ENCODE results near the gene RCAN2. TPM values are rescaled to one million over a fixed set of nuclear protein-coding genes. Genes with fewer than 3 reads are reported as not detected.

The RCAN2 gene
- total RNA-seq, 5 donors from 2014 or later (not counting 1 experiment from before 2014, with no cell fraction given): 0.15 to 2.5 (median 1.4) TPM

DNA sequence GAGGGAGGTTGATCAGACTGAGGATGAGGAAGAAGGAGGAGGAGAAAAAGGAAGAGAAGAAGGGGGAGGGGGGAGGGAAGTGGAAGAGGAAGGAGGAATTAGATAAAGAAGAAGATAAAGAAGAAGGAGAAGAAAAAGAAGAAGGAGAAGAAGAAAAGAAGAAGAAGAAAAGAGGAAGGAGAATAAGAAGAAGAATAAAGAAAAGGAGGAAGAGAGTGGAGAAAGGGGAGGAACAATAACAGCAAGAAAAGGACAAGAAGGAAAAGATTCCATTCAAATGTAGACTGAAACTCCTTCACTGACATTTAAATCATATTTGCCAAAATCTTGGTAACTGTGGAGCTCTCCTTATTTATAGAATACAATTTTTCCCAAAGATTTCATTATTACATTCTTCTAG is 34.3 kb upstream of the RCAN2 start:
- Mint-ChIP-seq H3K27me3 (peaks cover 21 to 39% of the 10 kb centered on the region in 2 donors), H3K27ac (no peak overlapping the region), H3K9me3 (no peaks in the 10 kb centered on the region), H3K4me1 (no peaks in the 10 kb centered on the region), H3K36me3 (no peaks in the 10 kb centered on the region), H3K4me3 (no peak overlapping the region)
- ChIA-PET CTCF (no interaction called here), POLR2A (no interaction called here)
- Histone ChIP-seq H3K27ac (ENCODE audit: low read length) (no peak overlapping the region), H3K9me3 (no peaks in the 10 kb centered on the region), H3K4me3 (ENCODE audit: control insufficient read depth in 1 of 2, extremely low read depth in 1 of 2, low read length in 1 of 2) (no peak overlapping the region), H3K27me3 (replicated peaks in 1 of 2; ENCODE audit: control insufficient read depth in 2 of 2, extremely low read depth in 1 of 2, insufficient read depth in 2 of 2, low read length in 1 of 2) (no peaks in the 10 kb centered on the region), H3K36me3 (ENCODE audit: control insufficient read depth in 2 of 2, extremely low read depth in 1 of 2, insufficient read depth in 1 of 2, low read length in 1 of 2) (no peaks in the 10 kb centered on the region), H3K4me1 (ENCODE audit: control insufficient read depth in 1 of 2, extremely low read depth in 1 of 2, insufficient read depth in 2 of 2, low read length in 2 of 2) (no peaks in the 10 kb centered on the region)
- no peak for ATAC-seq (replicated peaks in 1 of 4)
- no peak for DNase-seq

DNA sequence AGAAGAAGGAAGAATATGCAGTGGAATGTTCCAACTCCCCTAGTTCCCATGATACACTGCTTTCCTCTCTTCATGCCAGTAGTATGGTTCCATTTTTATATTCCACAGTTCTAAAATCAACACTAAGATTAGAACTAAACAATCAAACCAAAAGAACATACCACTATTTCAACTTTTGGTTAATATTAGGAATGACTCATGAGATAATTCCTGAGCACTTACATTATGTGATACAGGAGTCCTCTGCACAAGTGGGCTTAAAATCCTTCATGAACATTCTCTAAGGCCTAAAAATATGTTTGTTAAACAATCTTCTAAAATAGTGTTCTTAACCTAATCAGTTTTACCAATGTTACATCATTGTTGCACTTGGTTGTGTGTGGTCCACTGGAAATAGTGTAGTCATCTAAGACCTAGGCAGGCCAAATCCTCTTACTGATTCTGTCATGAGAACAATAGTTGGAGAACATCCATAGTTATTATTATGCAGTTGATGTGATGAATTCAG is 30.3 kb upstream of the RCAN2 start:
- Mint-ChIP-seq H3K27me3 (peaks cover 7 to 37% of the 10 kb centered on the region in 2 donors), H3K27ac (no peak overlapping the region), H3K36me3 (no peaks in the 10 kb centered on the region), H3K4me3 (no peak overlapping the region), H3K9me3 (no peaks in the 10 kb centered on the region), H3K4me1 (no peaks in the 10 kb centered on the region)
- Histone ChIP-seq H3K4me1 (ENCODE audit: control insufficient read depth in 1 of 2, extremely low read depth in 1 of 2, insufficient read depth in 2 of 2, low read length in 2 of 2) (no peaks in the 10 kb centered on the region), H3K4me3 (ENCODE audit: control insufficient read depth in 1 of 2, extremely low read depth in 1 of 2, low read length in 1 of 2) (no peak overlapping the region), H3K9me3 (no peaks in the 10 kb centered on the region), H3K36me3 (ENCODE audit: control insufficient read depth in 2 of 2, extremely low read depth in 1 of 2, insufficient read depth in 1 of 2, low read length in 1 of 2) (no peaks in the 10 kb centered on the region), H3K27me3 (replicated peaks in 1 of 2; ENCODE audit: control insufficient read depth in 2 of 2, extremely low read depth in 1 of 2, insufficient read depth in 2 of 2, low read length in 1 of 2) (no peaks in the 10 kb centered on the region), H3K27ac (ENCODE audit: low read length) (no peak overlapping the region)
- ATAC-seq (replicated peaks in 1 of 4) (no peak), DNase-seq (no peak)
- ChIA-PET CTCF (no interaction called here), POLR2A (no interaction called here)

DNA sequence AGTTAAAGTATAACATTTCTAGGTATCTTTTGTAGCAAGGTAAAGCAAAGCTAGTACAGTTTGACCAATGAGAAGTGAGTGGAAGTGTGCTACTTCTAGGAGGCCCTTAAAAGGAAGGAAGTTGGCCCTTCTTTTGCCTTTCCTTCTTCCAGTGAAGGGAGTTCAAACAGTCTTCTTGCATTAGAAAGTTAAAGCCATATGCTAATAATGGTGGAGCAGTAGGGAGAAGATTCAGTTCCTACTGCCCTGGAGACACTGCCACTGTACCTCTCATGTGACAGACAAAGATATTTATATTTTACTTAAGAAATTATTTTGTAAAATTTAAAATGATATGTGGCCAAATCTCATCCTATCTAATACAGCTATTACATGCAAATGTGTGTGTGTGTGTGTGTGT is 26.0 kb upstream of the RCAN2 start:
- no peaks in the 10 kb centered on the region for H3K36me3 Mint-ChIP-seq
- Histone ChIP-seq H3K36me3 (ENCODE audit: control insufficient read depth in 2 of 2, extremely low read depth in 1 of 2, insufficient read depth in 1 of 2, low read length in 1 of 2) (no peaks in the 10 kb centered on the region), H3K4me3 (ENCODE audit: control insufficient read depth in 1 of 2, extremely low read depth in 1 of 2, low read length in 1 of 2) (no peak overlapping the region), H3K27ac (ENCODE audit: low read length) (no peak overlapping the region), H3K9me3 (no peaks in the 10 kb centered on the region), H3K27me3 (replicated peaks in 1 of 2; ENCODE audit: control insufficient read depth in 2 of 2, extremely low read depth in 1 of 2, insufficient read depth in 2 of 2, low read length in 1 of 2) (no peaks in the 10 kb centered on the region), H3K4me1 (ENCODE audit: control insufficient read depth in 1 of 2, extremely low read depth in 1 of 2, insufficient read depth in 2 of 2, low read length in 2 of 2) (no peaks in the 10 kb centered on the region)
- ChIA-PET CTCF (no interaction called here), POLR2A (no interaction called here)
- peaks cover 6 to 32% of the 10 kb centered on the region in 2 donors for H3K27me3 Mint-ChIP-seq
- no peak for DNase-seq
- no peak overlapping the region for H3K27ac Mint-ChIP-seq
- no peak for ATAC-seq (replicated peaks in 1 of 4)
- no peak overlapping the region for H3K4me3 Mint-ChIP-seq
- no peaks in the 10 kb centered on the region for H3K9me3 Mint-ChIP-seq
- no peaks in the 10 kb centered on the region for H3K4me1 Mint-ChIP-seq

DNA sequence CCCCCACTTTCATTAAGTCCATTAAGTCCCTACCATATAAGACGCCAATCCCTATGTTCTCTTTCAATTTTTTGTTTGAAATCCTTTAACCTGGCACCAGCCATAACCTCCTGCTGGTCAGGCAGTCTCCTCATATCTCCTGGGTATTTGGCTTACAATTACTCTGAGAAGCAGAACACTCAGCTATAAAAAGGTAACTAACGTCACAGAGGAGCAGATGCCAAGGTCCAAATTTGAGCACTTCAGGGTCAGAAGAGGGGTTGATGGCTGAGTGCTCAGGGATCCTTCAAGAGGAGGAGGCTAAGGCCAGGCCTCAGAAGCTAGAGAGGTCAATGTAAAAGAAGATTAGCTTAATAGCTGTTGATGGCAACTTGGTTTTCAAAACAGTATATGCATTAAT is 22.3 kb upstream of the RCAN2 start:
- H3K27ac ChIP-seq (ENCODE audit: low read length): no peak overlapping the region
- ChIA-PET CTCF (interaction anchor here in 1 of 2 donors (0.7 kb wide), 1 partner anchor 1049 kb away, joined by 4 read pairs; no protein-coding TSS in a partner anchor), POLR2A (no interaction called here)
- no peaks in the 10 kb centered on the region for H3K9me3 ChIP-seq
- H3K36me3 ChIP-seq (ENCODE audit: control insufficient read depth in 2 of 2, extremely low read depth in 1 of 2, insufficient read depth in 1 of 2, low read length in 1 of 2): no peaks in the 10 kb centered on the region
- Mint-ChIP-seq H3K4me1 (no peaks in the 10 kb centered on the region), H3K27ac (no peak overlapping the region), H3K4me3 (no peak overlapping the region), H3K9me3 (no peaks in the 10 kb centered on the region), H3K27me3 (peaks cover 6 to 19% of the 10 kb centered on the region in 2 donors), H3K36me3 (no peaks in the 10 kb centered on the region)
- no peaks in the 10 kb centered on the region for H3K4me1 ChIP-seq (ENCODE audit: control insufficient read depth in 1 of 2, extremely low read depth in 1 of 2, insufficient read depth in 2 of 2, low read length in 2 of 2)
- no peak for ATAC-seq (replicated peaks in 1 of 4)
- no peak for DNase-seq
- WGBS (ENCODE audit: insufficient coverage): 86% methylated on average over 1 of the region's 2 CpGs
- H3K4me3 ChIP-seq (ENCODE audit: control insufficient read depth in 1 of 2, extremely low read depth in 1 of 2, low read length in 1 of 2): no peak overlapping the region
- no peaks in the 10 kb centered on the region for H3K27me3 ChIP-seq (replicated peaks in 1 of 2; ENCODE audit: control insufficient read depth in 2 of 2, extremely low read depth in 1 of 2, insufficient read depth in 2 of 2, low read length in 1 of 2)

DNA sequence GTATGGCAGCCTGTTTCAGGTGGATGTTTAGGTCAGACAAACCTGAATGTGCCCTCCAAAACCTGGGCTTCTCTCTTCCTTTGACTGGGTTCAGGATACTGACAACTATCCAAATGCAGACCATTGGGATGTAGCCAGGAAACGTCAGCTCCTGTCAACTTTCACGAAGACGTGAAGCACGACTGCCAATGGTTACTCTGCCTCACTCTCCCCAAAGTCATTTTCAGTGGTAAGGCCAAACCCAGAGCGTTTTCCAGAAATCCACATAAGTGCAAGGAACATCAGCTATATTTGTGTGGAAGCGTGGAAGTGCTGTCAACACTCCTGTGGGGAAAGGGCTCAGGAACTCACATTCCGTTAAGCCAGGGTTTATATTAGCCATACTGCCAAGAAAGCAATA is 20.1 kb upstream of the RCAN2 start:
- peaks cover 5 to 13% of the 10 kb centered on the region in 2 donors for H3K27me3 Mint-ChIP-seq
- DNase-seq: no peak
- no peaks in the 10 kb centered on the region for H3K36me3 ChIP-seq (ENCODE audit: control insufficient read depth in 2 of 2, extremely low read depth in 1 of 2, insufficient read depth in 1 of 2, low read length in 1 of 2)
- H3K27me3 ChIP-seq (replicated peaks in 1 of 2; ENCODE audit: control insufficient read depth in 2 of 2, extremely low read depth in 1 of 2, insufficient read depth in 2 of 2, low read length in 1 of 2): no peaks in the 10 kb centered on the region
- no peaks in the 10 kb centered on the region for H3K9me3 Mint-ChIP-seq
- no peaks in the 10 kb centered on the region for H3K36me3 Mint-ChIP-seq
- CTCF ChIA-PET: no interaction called here
- H3K27ac ChIP-seq (ENCODE audit: low read length): no peak overlapping the region
- H3K4me1 ChIP-seq (ENCODE audit: control insufficient read depth in 1 of 2, extremely low read depth in 1 of 2, insufficient read depth in 2 of 2, low read length in 2 of 2): no peaks in the 10 kb centered on the region
- H3K4me3 Mint-ChIP-seq: no peak overlapping the region
- no peak overlapping the region for H3K4me3 ChIP-seq (ENCODE audit: control insufficient read depth in 1 of 2, extremely low read depth in 1 of 2, low read length in 1 of 2)
- no peak for ATAC-seq (replicated peaks in 1 of 4)
- POLR2A ChIA-PET: no interaction called here
- no peaks in the 10 kb centered on the region for H3K9me3 ChIP-seq
- WGBS (ENCODE audit: insufficient coverage): 65% methylated on average over 4 of the region's 7 CpGs
- no peaks in the 10 kb centered on the region for H3K4me1 Mint-ChIP-seq
- H3K27ac Mint-ChIP-seq: no peak overlapping the region

DNA sequence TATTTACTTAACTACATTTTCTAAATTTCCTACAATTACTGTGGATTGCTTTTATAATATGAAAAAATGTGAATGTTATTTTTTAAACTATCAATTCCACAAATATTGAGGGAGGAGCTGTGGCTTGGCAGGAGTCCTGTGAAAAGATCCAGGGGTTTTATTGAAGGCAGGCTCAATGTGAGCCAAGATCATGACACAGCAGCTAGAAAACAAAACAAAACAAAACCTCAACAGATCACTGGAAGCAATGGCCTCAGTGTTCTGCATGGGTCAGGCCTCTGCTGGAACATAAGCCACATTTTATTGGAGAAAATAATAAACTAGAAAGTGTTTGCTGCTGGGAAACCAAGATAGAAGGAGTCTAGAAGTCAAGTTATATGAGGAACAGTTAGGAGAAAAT is 19.4 kb upstream of the RCAN2 start:
- CTCF ChIA-PET: no interaction called here
- H3K27ac ChIP-seq (ENCODE audit: low read length): no peak overlapping the region

DNA sequence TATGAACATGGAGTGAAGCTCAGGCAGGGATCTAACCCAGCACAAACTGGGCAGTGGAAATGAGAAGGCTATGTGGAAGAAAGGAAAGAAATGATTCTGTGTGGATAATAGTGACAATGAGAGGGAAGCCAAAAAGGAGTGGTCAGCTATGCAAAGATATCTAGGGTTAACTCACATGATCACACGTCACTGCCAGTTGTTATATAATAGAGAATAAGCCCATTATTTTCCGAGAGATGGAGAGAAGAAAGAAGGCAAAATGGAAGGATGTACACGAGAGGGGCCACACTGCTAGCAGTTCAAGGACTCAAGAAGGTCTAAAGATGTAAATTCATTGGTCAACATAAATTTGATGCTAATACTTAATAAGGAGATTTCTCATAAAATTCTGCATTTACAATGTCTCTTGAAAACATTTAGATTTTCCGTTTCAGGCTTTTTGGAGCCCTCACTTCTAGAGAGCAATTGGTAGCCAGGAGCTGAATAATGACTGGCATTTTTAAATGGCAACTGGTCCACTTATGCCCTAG is 18.8 kb upstream of the RCAN2 start:
- no peaks in the 10 kb centered on the region for H3K9me3 ChIP-seq
- no peak overlapping the region for H3K4me3 Mint-ChIP-seq
- no peaks in the 10 kb centered on the region for H3K4me1 ChIP-seq (ENCODE audit: control insufficient read depth in 1 of 2, extremely low read depth in 1 of 2, insufficient read depth in 2 of 2, low read length in 2 of 2)
- no peaks in the 10 kb centered on the region for H3K9me3 Mint-ChIP-seq
- CTCF ChIA-PET: no interaction called here
- POLR2A ChIA-PET: no interaction called here
- no peaks in the 10 kb centered on the region for H3K27me3 ChIP-seq (replicated peaks in 1 of 2; ENCODE audit: control insufficient read depth in 2 of 2, extremely low read depth in 1 of 2, insufficient read depth in 2 of 2, low read length in 1 of 2)
- H3K27ac Mint-ChIP-seq: no peak overlapping the region
- H3K4me3 ChIP-seq (ENCODE audit: control insufficient read depth in 1 of 2, extremely low read depth in 1 of 2, low read length in 1 of 2): no peak overlapping the region
- peaks cover 6 to 8% of the 10 kb centered on the region in 2 donors for H3K27me3 Mint-ChIP-seq
- H3K36me3 ChIP-seq (ENCODE audit: control insufficient read depth in 2 of 2, extremely low read depth in 1 of 2, insufficient read depth in 1 of 2, low read length in 1 of 2): no peaks in the 10 kb centered on the region
- DNase-seq: no peak
- no peak overlapping the region for H3K27ac ChIP-seq (ENCODE audit: low read length)
- no peaks in the 10 kb centered on the region for H3K36me3 Mint-ChIP-seq
- H3K4me1 Mint-ChIP-seq: no peaks in the 10 kb centered on the region
- ATAC-seq (replicated peaks in 1 of 4): no peak
- 50% methylated on average over 1 of the region's 4 CpGs for WGBS (ENCODE audit: insufficient coverage)

More for the DNA sequence above, 19.4 kb upstream of the RCAN2 start:
- H3K4me1 Mint-ChIP-seq: no peaks in the 10 kb centered on the region
- no peaks in the 10 kb centered on the region for H3K9me3 ChIP-seq
- POLR2A ChIA-PET: no interaction called here
- H3K4me3 Mint-ChIP-seq: no peak overlapping the region
- H3K4me1 ChIP-seq (ENCODE audit: control insufficient read depth in 1 of 2, extremely low read depth in 1 of 2, insufficient read depth in 2 of 2, low read length in 2 of 2): no peaks in the 10 kb centered on the region
- DNase-seq (no peak), ATAC-seq (replicated peaks in 1 of 4) (no peak)
- H3K27me3 ChIP-seq (replicated peaks in 1 of 2; ENCODE audit: control insufficient read depth in 2 of 2, extremely low read depth in 1 of 2, insufficient read depth in 2 of 2, low read length in 1 of 2): no peaks in the 10 kb centered on the region
- H3K36me3 Mint-ChIP-seq: no peaks in the 10 kb centered on the region
- peaks cover 2 to 13% of the 10 kb centered on the region in 2 donors for H3K27me3 Mint-ChIP-seq
- H3K27ac Mint-ChIP-seq: no peak overlapping the region
- H3K9me3 Mint-ChIP-seq: no peaks in the 10 kb centered on the region
- H3K4me3 ChIP-seq (ENCODE audit: control insufficient read depth in 1 of 2, extremely low read depth in 1 of 2, low read length in 1 of 2): no peak overlapping the region
- no peaks in the 10 kb centered on the region for H3K36me3 ChIP-seq (ENCODE audit: control insufficient read depth in 2 of 2, extremely low read depth in 1 of 2, insufficient read depth in 1 of 2, low read length in 1 of 2)

All from T-cell (primary cell).